HG03432 (cell line): ENCODE measurements around the gene KIR3DL2.
"Not testable (repeated sequence)": the region's sequence is repeated elsewhere in the genome, so short reads cannot be mapped to it uniquely, and the experiment has no call there.

ENCODE experiments used
- ATAC-seq: cut with Tn5 transposase; IDR thresholded peaks from one replicate; pipeline ENCODE4 v1.9.1; 2021; ENCODE audit warnings: mild to moderate bottlenecking, moderate library complexity; ENCODE audit not compliant: unreplicated experiment

KIR3DL2 gene

DNA sequence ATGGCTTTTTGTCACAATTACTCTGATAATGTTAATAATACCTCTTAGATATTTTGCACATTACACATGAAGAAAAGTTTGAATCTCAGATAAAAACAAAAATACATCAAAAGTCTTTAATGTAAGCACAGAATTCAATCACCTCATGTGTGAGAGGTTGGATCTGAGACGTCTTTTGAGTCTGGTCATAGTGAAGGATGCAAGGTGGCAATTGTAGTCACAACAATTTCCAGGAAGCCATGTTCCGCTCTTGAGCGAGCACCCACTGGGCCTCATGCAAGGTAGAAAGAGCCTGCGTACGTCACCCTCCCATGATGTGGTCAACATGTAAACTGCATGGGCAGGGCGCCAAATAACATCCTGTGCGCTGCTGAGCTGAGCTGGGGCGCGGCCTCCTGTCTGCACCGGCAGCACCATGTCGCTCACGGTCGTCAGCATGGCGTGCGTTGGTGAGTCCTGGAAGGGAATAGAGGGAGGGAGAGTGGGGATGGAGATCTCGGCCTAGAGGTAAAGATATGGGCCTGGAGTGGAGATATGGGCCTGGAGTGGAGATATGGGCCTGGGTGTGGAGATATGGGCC lies at the start of gene KIR3DL2:
TSS of gene KIR3DL2 (plus strand) at position 383 of the 580 bp plus-strand sequence. CDS start at position 416, 33 bp downstream.
- ATAC-seq, result not testable (repeated sequence)

DNA sequence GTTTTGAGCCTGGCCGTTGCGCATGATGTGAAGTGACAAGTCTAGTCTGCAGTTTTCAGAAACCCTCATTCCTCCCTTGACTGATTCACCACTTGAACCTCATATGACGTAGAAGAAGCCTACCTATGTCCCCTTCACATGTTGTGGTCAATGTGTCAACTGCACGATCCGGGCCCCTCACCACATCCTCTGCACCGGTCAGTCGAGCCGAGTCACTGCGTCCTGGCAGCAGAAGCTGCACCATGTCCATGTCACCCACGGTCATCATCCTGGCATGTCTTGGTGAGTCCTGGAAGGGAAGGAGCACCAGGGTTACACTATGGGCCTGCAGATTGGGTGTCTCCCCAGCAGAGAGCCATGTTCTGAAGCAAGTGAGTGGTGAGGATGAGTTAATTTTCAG lies 46.8 kb upstream of the KIR3DL2 start, which contains the start of gene KIR2DL4:
TSS of gene KIR2DL4 (plus strand) at position 201 of the 400 bp plus-strand sequence. CDS start at position 243, 42 bp downstream.
- no peak for ATAC-seq

DNA sequence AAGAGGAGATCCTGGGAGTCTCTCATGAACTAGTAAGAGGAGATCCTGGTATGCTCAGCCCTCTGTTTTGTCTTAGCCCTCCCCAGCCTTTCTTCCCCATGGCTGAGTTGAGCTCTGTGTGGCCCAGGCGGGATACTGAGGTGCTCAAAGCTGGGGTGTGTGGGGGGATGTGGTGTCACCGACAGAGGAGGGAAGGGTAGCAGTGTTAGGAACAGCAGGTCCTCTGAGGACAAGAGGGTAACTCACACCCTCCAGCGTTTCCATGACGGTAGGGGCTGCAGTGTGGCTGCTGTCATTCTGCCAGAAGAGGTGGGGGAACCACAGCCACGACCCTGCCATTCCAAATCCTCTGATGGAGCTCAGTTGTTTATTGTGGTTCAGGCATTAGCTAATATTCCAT lies 46.1 kb upstream of the KIR3DL2 start:
- ATAC-seq, result no peak

DNA sequence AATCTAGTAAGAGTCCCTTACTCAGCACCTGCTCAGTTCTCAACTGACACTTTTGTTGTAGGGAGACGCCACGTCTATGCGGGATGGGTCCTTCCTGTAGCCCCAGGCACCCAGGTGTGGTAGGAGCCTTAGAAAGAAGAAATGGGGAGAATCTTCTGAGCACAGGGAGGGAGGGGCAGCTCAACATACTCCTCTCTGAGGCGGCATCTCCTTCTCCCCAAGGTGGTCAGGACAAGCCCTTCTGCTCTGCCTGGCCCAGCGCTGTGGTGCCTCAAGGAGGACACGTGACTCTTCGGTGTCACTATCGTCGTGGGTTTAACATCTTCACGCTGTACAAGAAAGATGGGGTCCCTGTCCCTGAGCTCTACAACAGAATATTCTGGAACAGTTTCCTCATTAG lies 45.7 kb upstream of the KIR3DL2 start:
- ATAC-seq, result no peak

DNA sequence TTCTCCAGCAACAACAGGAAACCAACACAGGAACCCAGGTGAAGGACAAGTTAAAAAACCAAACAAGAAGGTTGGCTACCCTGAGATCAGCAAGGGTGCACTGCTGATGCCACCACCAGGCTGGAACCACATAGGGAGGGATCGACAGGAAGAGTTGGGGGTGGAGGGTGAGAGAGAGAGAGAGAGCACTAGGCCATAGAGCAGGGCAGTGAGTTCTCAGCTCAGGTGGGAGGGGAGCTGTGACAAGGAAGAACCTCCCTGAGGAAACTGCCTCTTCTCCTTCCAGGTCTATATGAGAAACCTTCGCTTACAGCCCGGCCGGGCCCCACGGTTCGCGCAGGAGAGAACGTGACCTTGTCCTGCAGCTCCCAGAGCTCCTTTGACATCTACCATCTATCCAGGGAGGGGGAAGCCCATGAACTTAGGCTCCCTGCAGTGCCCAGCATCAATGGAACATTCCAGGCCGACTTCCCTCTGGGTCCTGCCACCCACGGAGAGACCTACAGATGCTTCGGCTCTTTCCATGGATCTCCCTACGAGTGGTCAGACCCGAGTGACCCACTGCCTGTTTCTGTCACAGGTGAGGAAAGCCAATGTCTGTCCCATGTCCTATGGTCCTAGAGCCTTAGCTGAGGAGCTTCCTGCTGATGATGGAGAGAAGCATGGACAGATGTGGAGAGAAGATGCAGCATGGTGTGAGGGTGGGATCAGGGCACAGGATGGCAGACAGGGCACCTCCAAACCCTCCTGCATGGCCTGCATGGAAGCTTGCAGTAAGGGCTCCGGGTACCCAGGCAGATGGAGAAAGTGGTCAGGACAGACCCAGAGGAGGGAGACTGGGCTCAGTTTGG lies 44.4 kb upstream of the KIR3DL2 start:
- no peak for ATAC-seq

DNA sequence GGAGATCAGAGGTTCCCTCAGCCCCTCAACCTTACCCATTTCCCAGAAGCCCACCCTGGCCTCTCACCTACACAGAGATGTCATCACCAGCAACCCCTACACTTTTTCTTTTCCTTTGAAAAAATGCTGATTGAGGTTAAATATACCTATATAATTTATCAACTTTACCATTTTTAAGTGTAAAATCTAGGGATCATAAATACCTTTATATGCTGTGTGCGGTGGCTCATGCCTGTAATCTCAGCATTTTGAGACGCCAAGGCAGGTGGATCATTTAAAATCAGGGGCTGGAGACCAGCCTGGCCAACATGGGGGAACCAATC lies 43.8 kb upstream of the KIR3DL2 start:
- no peak for ATAC-seq

DNA sequence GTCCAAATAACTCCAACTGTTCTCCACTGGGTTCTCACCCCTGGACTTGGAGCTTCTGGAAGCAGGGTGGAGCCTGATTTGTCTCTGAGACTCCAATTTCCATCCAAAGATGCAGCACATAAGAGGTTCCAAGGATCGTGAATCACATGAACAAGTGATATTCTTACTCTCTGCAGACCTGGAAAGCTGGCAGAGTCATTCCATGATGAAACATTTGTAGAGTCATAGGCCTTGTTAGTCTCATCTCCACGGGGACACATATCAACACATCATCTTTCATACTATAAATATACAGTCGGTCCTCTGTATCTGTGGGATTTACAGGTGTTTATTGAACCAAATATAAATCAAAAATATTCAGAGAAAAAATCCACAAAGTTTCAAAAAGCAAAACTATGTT lies 35.7 kb upstream of the KIR3DL2 start:
- not testable (repeated sequence) for ATAC-seq

DNA sequence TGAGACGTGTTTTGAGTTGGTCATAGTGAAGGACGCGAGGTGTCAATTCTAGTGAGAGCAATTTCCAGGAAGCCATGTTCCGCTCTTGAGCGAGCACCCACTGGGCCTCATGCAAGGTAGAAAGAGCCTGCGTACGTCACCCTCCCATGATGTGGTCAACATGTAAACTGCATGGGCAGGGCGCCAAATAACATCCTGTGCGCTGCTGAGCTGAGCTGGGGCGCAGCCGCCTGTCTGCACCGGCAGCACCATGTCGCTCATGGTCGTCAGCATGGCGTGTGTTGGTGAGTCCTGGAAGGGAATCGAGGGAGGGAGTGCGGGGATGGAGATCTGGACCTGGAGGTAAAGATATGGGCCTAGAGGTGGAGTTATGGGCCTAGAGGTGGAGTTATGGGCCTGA lies 34.0 kb upstream of the KIR3DL2 start, which contains the start of gene KIR3DL1:
TSS of gene KIR3DL1 (plus strand) at position 218 of the 400 bp plus-strand sequence.
- not testable (repeated sequence) for ATAC-seq

DNA sequence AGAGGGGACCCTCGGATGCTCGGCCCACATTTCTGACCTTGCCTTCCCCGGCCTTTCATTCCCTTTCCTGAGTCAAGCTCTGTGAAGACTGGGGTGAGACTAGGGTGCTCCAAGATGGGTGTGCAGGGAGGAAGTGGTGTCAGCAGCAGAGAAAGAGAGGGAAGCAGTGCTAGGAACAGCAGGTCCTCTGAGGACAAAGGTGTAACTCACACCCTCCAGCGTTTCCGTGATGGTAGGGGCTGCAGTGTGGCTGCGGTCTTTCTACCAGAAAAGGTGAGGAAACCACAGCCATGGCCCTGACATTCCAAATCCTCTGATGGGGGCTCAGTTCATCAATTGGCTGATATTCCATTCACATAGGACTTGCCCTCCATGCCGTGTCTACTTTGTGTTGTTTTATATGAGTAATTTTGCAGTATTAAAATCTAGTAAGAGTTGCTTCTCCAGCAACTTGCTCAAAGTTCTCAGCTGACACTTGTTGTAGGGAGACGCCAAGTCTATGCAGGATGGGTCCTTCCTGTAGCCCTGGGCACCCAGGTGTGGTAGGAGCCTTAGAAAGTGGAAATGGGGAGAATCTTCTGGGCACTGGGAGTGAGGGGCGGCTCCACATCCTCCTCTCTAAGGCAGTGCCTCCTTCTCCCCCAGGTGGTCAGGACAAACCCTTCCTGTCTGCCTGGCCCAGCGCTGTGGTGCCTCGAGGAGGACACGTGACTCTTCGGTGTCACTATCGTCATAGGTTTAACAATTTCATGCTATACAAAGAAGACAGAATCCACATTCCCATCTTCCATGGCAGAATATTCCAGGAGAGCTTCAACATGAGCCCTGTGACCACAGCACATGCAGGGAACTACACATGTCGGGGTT lies 32.3 kb upstream of the KIR3DL2 start:
- no peak for ATAC-seq

DNA sequence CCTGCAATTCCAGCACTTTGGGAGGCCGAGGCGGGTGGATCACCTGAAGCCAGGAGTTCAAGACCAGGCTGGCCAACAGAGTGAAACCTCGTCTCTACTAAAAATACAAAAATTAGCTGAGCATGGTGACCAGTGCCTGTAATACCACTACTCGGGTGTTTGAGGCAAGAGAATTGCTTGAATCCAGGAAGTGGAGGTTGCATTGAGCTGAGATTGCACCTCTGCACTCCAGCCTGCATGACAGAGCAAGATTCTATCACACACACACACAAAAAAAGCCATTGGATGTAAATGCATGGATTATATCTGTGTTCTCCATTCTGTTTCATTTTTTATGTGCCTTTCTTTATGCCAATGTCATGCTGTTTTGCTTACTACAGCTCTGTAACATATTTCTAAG lies 25.8 kb upstream of the KIR3DL2 start:
- ATAC-seq, result not testable (repeated sequence)

DNA sequence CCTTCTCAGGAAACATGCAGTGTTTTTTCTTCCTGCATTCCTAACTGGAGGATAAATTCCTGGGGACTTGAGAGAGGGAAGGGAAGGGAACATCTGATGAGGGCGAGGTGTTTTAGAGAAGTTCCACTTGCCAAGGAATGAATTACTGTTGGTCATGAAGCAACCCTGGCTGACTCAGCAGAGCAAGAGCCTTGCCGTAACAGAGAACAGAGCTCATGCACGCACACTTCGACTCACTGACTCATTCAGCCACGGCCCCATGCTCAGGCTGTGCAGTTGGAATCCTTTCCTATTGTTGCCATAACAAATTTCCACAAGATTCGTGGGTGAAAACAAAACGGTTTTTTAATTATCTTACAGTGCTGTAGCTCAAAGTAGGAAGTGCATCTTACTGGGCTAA lies 24.9 kb upstream of the KIR3DL2 start:
- not testable (repeated sequence) for ATAC-seq

DNA sequence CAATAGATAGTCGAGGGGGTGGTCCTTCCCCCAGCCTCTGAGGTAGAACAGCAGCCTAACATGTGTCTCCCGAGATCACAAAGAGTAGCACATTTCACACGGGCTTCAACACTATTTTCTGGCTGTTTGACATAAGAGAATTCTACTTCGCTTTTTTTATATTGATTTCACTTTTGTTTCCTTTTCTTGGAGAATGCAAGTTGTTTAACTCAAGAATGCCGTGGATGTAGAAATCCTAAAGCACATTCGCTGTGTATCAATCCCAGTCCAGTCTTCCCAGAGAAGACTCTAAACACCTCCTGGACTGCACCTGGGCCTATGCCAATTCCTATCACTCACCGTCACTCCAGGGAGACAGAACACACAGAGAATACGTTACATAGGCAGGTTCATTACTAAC lies 22.2 kb upstream of the KIR3DL2 start:
- not testable (repeated sequence) for ATAC-seq

DNA sequence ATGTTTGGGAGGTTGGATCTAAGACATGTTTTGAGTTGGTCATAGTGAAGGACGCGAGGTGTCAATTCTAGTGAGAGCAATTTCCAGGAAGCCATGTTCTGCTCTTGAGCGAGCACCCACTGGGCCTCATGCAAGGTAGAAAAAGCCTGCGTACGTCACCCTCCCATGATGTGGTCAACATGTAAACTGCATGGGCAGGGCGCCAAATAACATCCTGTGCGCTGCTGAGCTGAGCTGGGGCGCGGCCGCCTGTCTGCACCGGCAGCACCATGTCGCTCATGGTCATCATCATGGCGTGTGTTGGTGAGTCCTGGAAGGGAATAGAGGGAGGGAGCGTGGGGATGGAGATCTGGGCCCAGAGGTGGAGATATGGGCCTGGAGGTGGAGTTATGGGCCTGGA lies 17.7 kb upstream of the KIR3DL2 start, which contains the start of gene KIR2DS4:
TSS of gene KIR2DS4 (plus strand) at position 181 of the 400 bp plus-strand sequence.
- ATAC-seq, result not testable (repeated sequence)

DNA sequence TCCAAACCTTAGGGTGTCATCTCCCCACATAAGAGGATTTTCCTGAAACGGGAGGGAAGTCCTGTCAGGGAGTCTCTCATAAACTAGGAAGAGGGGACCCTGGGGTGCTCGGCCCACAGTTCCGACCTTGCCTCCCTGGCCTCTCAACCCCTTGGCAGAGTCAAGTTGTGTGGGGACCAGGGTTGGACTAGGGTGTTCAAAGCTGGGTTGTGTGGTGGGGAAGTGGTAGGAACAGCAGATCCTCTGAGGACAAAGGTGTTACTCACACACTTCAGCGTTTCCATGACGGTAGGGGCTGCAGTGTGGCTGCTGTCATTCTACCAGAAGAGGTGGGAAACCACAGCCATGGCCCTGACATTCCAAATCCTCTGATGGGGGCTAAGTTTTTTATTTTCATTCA lies 15.1 kb upstream of the KIR3DL2 start:
- not testable (repeated sequence) for ATAC-seq

DNA sequence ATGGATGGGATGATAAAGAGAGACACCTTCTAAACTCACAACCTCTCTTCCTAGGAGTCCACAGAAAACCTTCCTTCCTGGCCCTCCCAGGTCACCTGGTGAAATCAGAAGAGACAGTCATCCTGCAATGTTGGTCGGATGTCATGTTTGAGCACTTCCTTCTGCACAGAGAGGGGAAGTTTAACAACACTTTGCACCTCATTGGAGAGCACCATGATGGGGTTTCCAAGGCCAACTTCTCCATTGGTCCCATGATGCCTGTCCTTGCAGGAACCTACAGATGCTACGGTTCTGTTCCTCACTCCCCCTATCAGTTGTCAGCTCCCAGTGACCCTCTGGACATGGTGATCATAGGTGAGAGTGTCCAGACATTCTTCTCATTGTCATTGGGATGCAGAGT lies 12.7 kb upstream of the KIR3DL2 start:
- ATAC-seq, result not testable (repeated sequence)

DNA sequence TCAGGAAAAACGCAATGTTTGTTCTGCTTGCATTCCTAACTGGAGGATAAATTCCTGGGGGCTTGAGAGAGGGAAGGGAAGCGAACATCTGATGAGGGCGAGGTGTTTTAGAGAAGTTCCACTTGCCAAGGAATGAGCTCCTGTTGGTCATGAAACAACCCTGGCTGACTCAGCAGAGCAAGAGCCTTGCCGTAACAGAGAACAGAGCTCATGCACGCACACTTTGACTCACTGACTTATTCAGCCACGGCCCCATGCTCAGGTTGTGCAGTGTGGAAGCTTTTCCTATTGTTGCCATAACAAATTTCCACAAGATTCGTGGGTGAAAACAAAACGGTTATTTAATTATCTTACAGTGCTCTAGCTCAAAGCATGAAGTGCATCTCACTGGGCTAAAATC lies 7.1 kb upstream of the KIR3DL2 start:
- not testable (repeated sequence) for ATAC-seq

DNA sequence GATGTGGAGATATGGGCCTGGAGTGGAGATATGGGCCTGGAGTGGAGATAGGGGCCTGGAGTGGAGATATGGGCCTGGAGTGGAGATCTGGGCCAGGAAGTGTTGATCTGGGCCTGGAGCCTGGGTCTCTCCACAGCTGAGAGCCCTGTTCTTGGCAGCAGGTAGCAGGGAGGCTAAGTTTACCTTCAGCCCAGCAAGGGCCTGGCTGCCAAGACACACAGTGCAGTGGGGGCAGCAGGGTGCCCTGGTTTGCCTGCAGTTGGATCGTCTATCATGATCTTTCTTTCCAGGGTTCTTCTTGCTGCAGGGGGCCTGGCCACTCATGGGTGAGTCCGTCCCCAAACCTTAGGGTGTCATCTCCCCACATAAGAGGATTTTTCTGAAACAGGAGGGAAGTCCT lies 687 bp downstream of the KIR3DL2 start:
- no peak for ATAC-seq

DNA sequence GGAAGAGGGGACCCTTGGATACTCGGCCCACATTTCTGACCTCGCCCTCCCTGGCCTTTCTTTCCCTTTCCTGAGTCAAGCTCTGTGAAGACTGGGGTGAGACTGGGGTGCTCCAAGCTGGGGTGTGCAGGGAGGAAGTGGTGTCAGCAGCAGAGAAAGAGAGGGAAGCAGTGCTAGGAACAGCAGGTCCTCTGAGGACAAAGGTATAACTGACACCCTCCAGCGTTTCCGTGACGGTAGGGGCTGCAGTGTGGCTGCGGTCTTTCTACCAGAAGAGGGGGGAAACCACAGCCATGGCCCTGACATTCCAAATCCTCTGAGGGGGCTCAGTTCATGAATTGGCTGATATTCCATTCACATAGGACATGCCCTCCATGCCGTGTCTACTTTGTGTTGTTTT lies 1.1 kb downstream of the KIR3DL2 start:
- ATAC-seq, result no peak

DNA sequence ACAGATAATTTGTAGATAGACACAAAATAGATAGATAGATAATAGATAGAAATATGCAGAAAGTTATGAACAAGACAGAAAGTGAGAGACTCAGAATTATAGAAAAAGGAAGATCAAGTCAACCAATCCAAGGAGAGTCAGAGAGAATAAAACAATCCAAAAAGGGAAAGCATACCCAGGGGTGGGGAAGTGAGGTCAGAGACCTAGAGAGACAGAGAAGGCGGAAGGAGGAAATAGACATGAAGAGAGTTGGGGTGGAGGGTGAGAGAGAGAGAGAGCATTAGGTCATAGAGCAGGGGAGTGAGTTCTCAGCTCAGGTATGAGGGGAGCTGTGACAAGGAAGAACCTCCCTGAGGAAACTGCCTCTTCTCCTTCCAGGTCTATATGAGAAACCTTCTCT lies 5.0 kb downstream of the KIR3DL2 start:
- not testable (repeated sequence) for ATAC-seq

DNA sequence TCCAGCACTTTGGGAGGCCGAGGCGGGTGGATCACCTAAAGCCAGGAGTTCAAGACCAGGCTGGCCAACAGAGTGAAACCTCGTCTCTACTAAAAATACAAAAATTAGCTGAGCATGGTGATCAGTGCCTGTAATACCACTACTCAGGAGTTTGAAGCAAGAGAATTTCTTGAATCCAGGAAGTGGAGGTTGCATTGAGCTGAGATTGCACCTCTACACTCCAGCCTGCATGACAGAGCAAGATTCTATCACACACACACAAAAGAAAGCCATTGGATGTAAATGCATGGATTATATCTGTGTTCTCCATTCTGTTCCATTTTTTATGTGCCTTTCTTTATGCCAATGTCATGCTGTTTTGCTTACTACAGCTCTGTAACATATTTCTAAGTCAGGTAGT lies 8.2 kb downstream of the KIR3DL2 start:
- ATAC-seq, result not testable (repeated sequence)

DNA sequence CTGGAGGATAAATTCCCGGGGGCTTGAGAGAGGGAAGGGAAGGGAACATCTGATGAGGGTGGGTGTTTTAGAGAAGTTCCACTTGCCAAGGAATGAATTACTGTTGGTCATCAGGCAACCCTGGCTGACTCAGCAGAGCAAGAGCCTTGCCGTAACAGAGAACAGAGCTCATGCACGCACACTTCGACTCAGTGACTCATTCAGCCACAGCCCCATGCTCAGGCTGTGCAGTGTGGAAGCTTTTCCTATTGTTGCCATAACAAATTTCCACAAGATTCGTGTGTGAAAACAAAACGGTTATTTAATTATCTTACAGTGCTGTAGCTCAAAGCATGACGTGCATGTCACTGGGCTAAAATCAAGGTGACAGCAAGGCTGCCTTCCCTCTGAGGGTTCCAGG lies 9.2 kb downstream of the KIR3DL2 start:
- not testable (repeated sequence) for ATAC-seq
